Activated naive CD8-positive, alpha-beta T cell (primary cell): ENCODE data around the gene KLK15.
"Not testable (repeated sequence)": the region's sequence is repeated elsewhere in the genome, so short reads cannot be mapped to it uniquely, and the experiment has no call there.

Experiments
- H3K27ac Mint-ChIP-seq: one replicate; pipeline ENCODE4 v1.8.0; 2021; ENCODE audit warnings: mixed read lengths
- H3K27me3 Mint-ChIP-seq: one replicate; pipeline ENCODE4 v1.8.0; 2021; ENCODE audit warnings: mixed read lengths
- H3K36me3 Mint-ChIP-seq: one replicate; pipeline ENCODE4 v1.8.0; 2021; ENCODE audit warnings: mixed read lengths
- H3K4me1 Mint-ChIP-seq: one replicate; pipeline ENCODE4 v1.8.0; 2021; ENCODE audit warnings: low read depth, mixed read lengths
- H3K4me3 Mint-ChIP-seq: one replicate; pipeline ENCODE4 v1.8.0; 2021; ENCODE audit warnings: mild to moderate bottlenecking, mixed read lengths
- H3K9me3 Mint-ChIP-seq: one replicate; pipeline ENCODE4 v1.8.0; 2021; ENCODE audit warnings: low read depth, mixed read lengths

KLK15 gene

DNA sequence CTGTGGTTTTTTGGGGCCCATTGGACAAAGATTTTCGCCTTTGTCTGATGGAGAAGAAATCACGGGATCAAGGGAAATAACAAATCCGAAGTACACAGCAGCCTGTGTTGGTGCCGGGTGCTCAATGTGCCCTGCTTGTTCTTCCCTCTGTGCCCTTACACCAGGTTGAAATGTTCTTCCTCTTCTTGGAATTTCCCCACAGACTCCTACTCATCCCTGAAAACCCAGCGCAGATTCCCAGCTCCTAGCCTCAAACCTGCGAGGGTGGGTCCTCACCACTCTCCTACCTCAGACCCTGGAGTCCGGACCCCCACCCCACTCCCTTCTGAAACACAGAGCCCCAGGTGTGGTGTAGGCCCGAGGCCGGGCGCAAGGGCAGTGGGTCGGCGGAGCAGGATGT is 48.0 kb downstream of the KLK15 start:
- Mint-ChIP-seq H3K27me3 (peaks cover 8% of the 10 kb centered on the region), H3K27ac (no peak overlapping the region), H3K4me3 (no peak overlapping the region)

GRCh38 chr19:50784710-50785109 is 48.7 kb downstream of the KLK15 start:
- peaks cover 8% of the 10 kb centered on the region for H3K4me1 Mint-ChIP-seq
- H3K4me3 Mint-ChIP-seq = no peak overlapping the region
- H3K27ac Mint-ChIP-seq = no peak overlapping the region
- H3K27me3 Mint-ChIP-seq = peaks cover 14% of the 10 kb centered on the region
- H3K36me3 Mint-ChIP-seq = no peaks in the 10 kb centered on the region
- no peaks in the 10 kb centered on the region for H3K9me3 Mint-ChIP-seq

More for the DNA sequence above, 48.0 kb downstream of the KLK15 start:
- Mint-ChIP-seq H3K36me3 (no peaks in the 10 kb centered on the region), H3K9me3 (no peaks in the 10 kb centered on the region), H3K4me1 (peaks cover 8% of the 10 kb centered on the region)

DNA sequence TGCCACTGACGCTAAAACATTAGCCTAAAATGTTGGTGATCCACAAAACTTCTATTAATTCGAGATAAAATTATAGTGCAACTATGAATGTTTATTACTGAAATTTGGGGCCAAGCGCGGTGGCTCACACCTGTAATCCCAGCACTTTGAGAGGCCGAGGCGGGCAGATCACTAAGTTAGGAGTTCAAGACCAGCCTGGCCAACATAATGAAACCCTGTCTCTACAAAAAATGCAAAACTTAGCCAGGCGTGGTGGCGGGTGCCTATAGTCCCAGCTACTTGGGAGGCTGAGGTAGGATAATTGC is 49.6 kb downstream of the KLK15 start:
- H3K27ac Mint-ChIP-seq = peak overlapping the region; percentile 50
- not testable (repeated sequence) for H3K4me1 Mint-ChIP-seq, H3K4me3 Mint-ChIP-seq

DNA sequence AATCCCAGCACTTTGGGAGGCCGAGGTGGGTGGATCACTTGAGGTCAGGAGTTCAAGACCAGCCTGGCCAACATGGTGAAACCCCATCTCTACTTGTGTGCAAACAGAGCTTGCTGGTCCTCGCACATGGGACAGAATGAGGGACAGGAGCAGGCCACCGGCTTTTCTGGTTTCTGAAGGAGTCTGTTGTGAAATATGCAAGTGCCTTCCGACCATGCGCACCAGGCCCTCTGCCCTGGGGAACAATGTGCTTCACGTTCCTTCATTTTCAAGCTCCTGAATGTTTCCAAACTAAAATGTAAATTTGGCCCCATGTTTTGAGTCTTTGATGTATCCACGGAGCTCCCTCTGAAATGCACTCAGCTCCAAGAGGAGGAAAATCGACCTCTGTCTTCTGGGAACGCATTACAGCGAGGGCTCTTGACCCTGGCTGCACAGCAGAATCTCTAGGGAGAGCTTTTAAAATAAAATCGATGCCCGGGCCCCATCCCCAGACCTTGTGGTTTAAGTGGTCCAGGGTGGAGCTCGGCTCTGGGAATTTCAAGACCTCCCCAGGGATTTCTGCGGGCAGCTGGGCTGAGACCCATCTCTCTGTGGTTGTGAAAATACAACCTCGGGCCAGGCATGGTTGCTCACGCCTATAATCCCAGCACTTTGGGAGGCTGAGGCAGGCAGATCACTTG is 52.5 kb downstream of the KLK15 start:
- H3K27ac Mint-ChIP-seq = no peak overlapping the region
- no peak overlapping the region for H3K4me3 Mint-ChIP-seq
- peaks cover 36% of the 10 kb centered on the region for H3K27me3 Mint-ChIP-seq
- no peaks in the 10 kb centered on the region for H3K9me3 Mint-ChIP-seq
- no peaks in the 10 kb centered on the region for H3K36me3 Mint-ChIP-seq
- H3K4me1 Mint-ChIP-seq = peaks cover 13% of the 10 kb centered on the region

More for the DNA sequence above, 49.6 kb downstream of the KLK15 start:
- H3K9me3 Mint-ChIP-seq, H3K36me3 Mint-ChIP-seq: not testable (repeated sequence)
- peaks cover 23% of the 10 kb centered on the region for H3K27me3 Mint-ChIP-seq

- no peak overlapping the region for H3K27ac Mint-ChIP-seq
- H3K36me3 Mint-ChIP-seq = no peaks in the 10 kb centered on the region
- peaks cover 13% of the 10 kb centered on the region for H3K4me1 Mint-ChIP-seq
- no peak overlapping the region for H3K4me3 Mint-ChIP-seq
- H3K27me3 Mint-ChIP-seq = peaks cover 42% of the 10 kb centered on the region
- no peaks in the 10 kb centered on the region for H3K9me3 Mint-ChIP-seq
Observed at GRCh38 chr19:50779504-50780457, 53.6 kb downstream of the KLK15 start.

GRCh38 chr19:50778906-50779430 is 54.4 kb downstream of the KLK15 start:
- peaks cover 13% of the 10 kb centered on the region for H3K4me1 Mint-ChIP-seq
- peaks cover 47% of the 10 kb centered on the region for H3K27me3 Mint-ChIP-seq
- no peak overlapping the region for H3K27ac Mint-ChIP-seq

DNA sequence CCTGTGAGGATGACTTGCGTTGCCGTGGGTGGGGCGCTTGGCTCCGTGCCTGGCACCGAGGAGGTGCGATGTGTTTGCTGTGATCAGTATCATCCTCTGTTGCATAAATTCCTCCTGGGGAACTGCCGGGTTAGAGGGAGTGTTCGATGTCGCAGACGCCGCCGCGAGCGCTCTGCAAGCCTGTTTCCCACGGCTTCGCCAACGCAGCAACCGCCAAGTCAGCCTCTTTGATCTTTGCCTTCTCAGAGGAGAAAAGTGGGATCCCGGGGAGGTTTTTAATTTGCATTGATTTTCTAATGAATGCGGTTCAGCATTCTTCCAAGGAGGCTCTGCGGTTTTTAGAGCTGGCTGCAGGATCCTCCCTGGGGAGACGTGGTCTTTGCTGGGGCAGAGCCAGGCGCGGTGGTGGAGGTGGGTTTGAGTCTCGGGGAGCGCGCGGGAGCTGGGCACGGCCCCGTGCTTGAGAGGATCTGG is 55.5 kb downstream of the KLK15 start:
- Mint-ChIP-seq H3K27me3 (peaks cover 50% of the 10 kb centered on the region), H3K4me3 (no peak overlapping the region)

More at GRCh38 chr19:50778906-50779430, 54.4 kb downstream of the KLK15 start:
- Mint-ChIP-seq H3K4me3 (no peak overlapping the region), H3K36me3 (no peaks in the 10 kb centered on the region), H3K9me3 (no peaks in the 10 kb centered on the region)

GRCh38 chr19:50777261-50777660 is 56.1 kb downstream of the KLK15 start:
- Mint-ChIP-seq H3K9me3 (no peaks in the 10 kb centered on the region), H3K4me3 (no peak overlapping the region), H3K27ac (no peak overlapping the region), H3K36me3 (no peaks in the 10 kb centered on the region), H3K27me3 (peaks cover 47% of the 10 kb centered on the region), H3K4me1 (peaks cover 5% of the 10 kb centered on the region)

More for the DNA sequence above, 55.5 kb downstream of the KLK15 start:
- no peak overlapping the region for H3K27ac Mint-ChIP-seq
- peaks cover 7% of the 10 kb centered on the region for H3K4me1 Mint-ChIP-seq
- H3K36me3 Mint-ChIP-seq = no peaks in the 10 kb centered on the region
- no peaks in the 10 kb centered on the region for H3K9me3 Mint-ChIP-seq

- Mint-ChIP-seq H3K4me1 (peaks cover 5% of the 10 kb centered on the region), H3K27me3 (peaks cover 47% of the 10 kb centered on the region), H3K36me3 (no peaks in the 10 kb centered on the region), H3K4me3 (no peak overlapping the region), H3K9me3 (no peaks in the 10 kb centered on the region), H3K27ac (no peak overlapping the region)
Observed at GRCh38 chr19:50776131-50776530, 57.2 kb downstream of the KLK15 start.
